Endothelial cell of umbilical vein (primary cell): ENCODE measurements around the gene ALDH7A1. TPM values are rescaled to one million over a fixed set of nuclear protein-coding genes. Genes with fewer than 3 reads are reported as not detected.

ENCODE experiments used
- BruUV-seq: library from RNA; stranded (reverse); fragments of 400-500 nt; replicated peaks from 2 replicates; lab custom pipeline; 2021; lab: Mats Ljungman, UMichigan
- CTCF ChIA-PET: fragments of 300-600, 350-600 bp; sonication (Branson Sonifier 250); formaldehyde crosslinking; loops from one replicate; lab custom pipeline; 2021; ENCODE audit warnings: antibody characterized with exemption, inconsistent platforms; lab: Charles Lee
- POLR2A ChIA-PET: fragments of 300-600, 350-600 bp; sonication (Branson Sonifier 250); formaldehyde crosslinking; loops from one replicate; lab custom pipeline; 2021; ENCODE audit warnings: antibody characterized with exemption, inconsistent platforms; lab: Charles Lee
- DNase-seq: peaks from one replicate; pipeline ENCODE4 v3.0.0-alpha.2; 2011; ENCODE audit warnings: low read depth, low spot score
- FAIRE-seq: peaks from 2 replicates; lab custom pipeline; 2011; peaks lifted over from hg19 to GRCh38; lab: Jason Lieb, UNC
- H2AFZ ChIP-seq: 2 replicates; pipeline ENCODE4 v1.6.0; 2012; ENCODE audit warnings: low read depth, low read length, control low read depth, inconsistent platforms
- H3K27ac ChIP-seq: 2 replicates; pipeline ENCODE4 v1.5.1; 2011; ENCODE audit warnings: low read depth, mild to moderate bottlenecking, control low read depth, low read length, moderate library complexity; ENCODE audit not compliant: insufficient read depth
- H3K27me3 ChIP-seq, 2 experiments: 2 replicates each; pipeline versions ENCODE4 v1.6.0 to v1.6.1; 2011; ENCODE audit warnings: low read length in 2 of 2, mixed read lengths in 1 of 2; ENCODE audit not compliant: control insufficient read depth in 2 of 2, insufficient read depth in 2 of 2
- H3K36me3 ChIP-seq, 2 experiments: 2 replicates in 1 of 2; 3 replicates in 1 of 2; pipeline ENCODE4 v1.5.1; 2011; ENCODE audit warnings: low read length in 2 of 2, mild to moderate bottlenecking in 1 of 2, moderate library complexity in 1 of 2; ENCODE audit not compliant: control insufficient read depth in 2 of 2, insufficient read depth in 2 of 2; ENCODE audit errors: extremely low read depth in 1 of 2
- H3K4me1 ChIP-seq: 3 replicates; pipeline ENCODE4 v1.5.1; 2011; ENCODE audit warnings: mild to moderate bottlenecking, low read length; ENCODE audit not compliant: control insufficient read depth, insufficient read depth; ENCODE audit errors: extremely low read depth
- H3K4me2 ChIP-seq: 2 replicates; pipeline ENCODE4 v1.6.1; 2011; ENCODE audit warnings: low read length, control low read depth, mixed read lengths; ENCODE audit not compliant: insufficient read depth
- H3K4me3 ChIP-seq, 3 experiments: fragments of 200-600 bp in 1 of 3; sonication (generic), shearing (Covaris generic) in 1 of 3; replicated peaks in 1 of 3; 2 replicates each; pipeline ENCODE4 v1.5.1; 2011 to 2016; ENCODE audit warnings: control low read depth in 3 of 3, low read length in 3 of 3, mild to moderate bottlenecking in 2 of 3, inconsistent platforms in 1 of 3, low read depth in 1 of 3, moderate library complexity in 1 of 3; ENCODE audit not compliant: insufficient read depth in 1 of 3
- H3K79me2 ChIP-seq: 2 replicates; pipeline ENCODE4 v1.6.0; 2012; ENCODE audit warnings: low read length, inconsistent platforms; ENCODE audit not compliant: control insufficient read depth, insufficient read depth
- H3K9ac ChIP-seq: replicated peaks from 2 replicates; pipeline ENCODE3; 2011; ENCODE audit warnings: low read length, control low read depth; ENCODE audit not compliant: insufficient read depth; ENCODE audit errors: extremely low read depth
- H3K9me1 ChIP-seq: replicated peaks from 3 replicates; pipeline ENCODE4 v1.6.0; 2011; ENCODE audit warnings: mild to moderate bottlenecking, low read length; ENCODE audit not compliant: control insufficient read depth, insufficient read depth; ENCODE audit errors: extremely low read depth
- H3K9me3 ChIP-seq: replicated peaks from 2 replicates; pipeline ENCODE4 v1.5.1; 2012; ENCODE audit warnings: low read length, inconsistent platforms; ENCODE audit not compliant: control insufficient read depth, insufficient read depth
- H4K20me1 ChIP-seq: replicated peaks from 2 replicates; pipeline ENCODE3; 2011; ENCODE audit warnings: mild to moderate bottlenecking, low read length; ENCODE audit not compliant: control insufficient read depth, insufficient read depth; ENCODE audit errors: extremely low read depth
- EZH2 ChIP-seq: IDR thresholded peaks from 2 replicates; pipeline ENCODE4 v1.6.1; 2012; ENCODE audit warnings: borderline replicate concordance, low read depth, mild to moderate bottlenecking, moderate library complexity, low read length, inconsistent platforms; ENCODE audit not compliant: severe bottlenecking
- FOS ChIP-seq: IDR thresholded peaks from 2 replicates; pipeline ENCODE4 v1.6.1; 2011; ENCODE audit warnings: mild to moderate bottlenecking, low read length, moderate library complexity, borderline replicate concordance; ENCODE audit not compliant: insufficient read depth
- GATA2 ChIP-seq: IDR thresholded peaks from 2 replicates; pipeline ENCODE4 v1.7.0; 2011; ENCODE audit warnings: low read depth, mild to moderate bottlenecking, moderate library complexity, mixed read lengths, low read length; ENCODE audit not compliant: insufficient read length, insufficient read depth
- JUN ChIP-seq: IDR thresholded peaks from 2 replicates; pipeline ENCODE4 v1.6.1; 2011; ENCODE audit warnings: borderline replicate concordance, low read depth; ENCODE audit not compliant: insufficient read length, insufficient read depth
- MAX ChIP-seq: IDR thresholded peaks from 2 replicates; pipeline ENCODE4 v1.6.1; 2011; ENCODE audit not compliant: insufficient read depth, insufficient read length
- POLR2A ChIP-seq: IDR thresholded peaks from 2 replicates; pipeline ENCODE4 v1.6.1; 2012; ENCODE audit warnings: low read depth, mild to moderate bottlenecking, control low read depth, low read length
- POLR2AphosphoS5 ChIP-seq: IDR thresholded peaks from 2 replicates; pipeline ENCODE4 v1.6.1; 2012; ENCODE audit warnings: low read depth, mild to moderate bottlenecking, control low read depth, low read length, moderate library complexity; ENCODE audit not compliant: insufficient read depth
- dilution Hi-C: fragments of 300-500 bp; cut with MboI; formaldehyde crosslinking; loops from one replicate; pipeline ENCODE4 v1.15.0; 2019; ENCODE audit warnings: low sequenced_read_pairs; ENCODE audit not compliant: extremely low pct_ligation_motif_present
- intact Hi-C: fragments of 100-400 bp; cut with micrococcal nuclease; formaldehyde crosslinking; loops from one replicate; pipeline ENCODE4 v1.10.0; 2022
- polyA plus RNA-seq, 4 experiments: library from polyadenylated mRNA; depleted of rRNA in 3 of 4; stranded (reverse) in 3 of 4; unstranded in 1 of 4; fragments of >200 nt; gene quantifications; 2 replicates each; pipeline versions ENCODE4 v1.2.1 to v1.2.3, GENCODE V29; 2011 to 2012; ENCODE audit warnings: missing spikeins in 1 of 4
- total RNA-seq: library from RNA; stranded (reverse); gene quantifications from 2 replicates; pipeline ENCODE4 v1.2.3, GENCODE V29; 2021
- TF ChIP-seq, protein P1 (sequence below), 2 donors: IDR thresholded peaks; 1 replicate in 1 of 2; 2 replicates in 1 of 2; pipeline ENCODE4 v1.5.1; 2011; ENCODE audit warnings: low read length in 2 of 2, mild to moderate bottlenecking in 2 of 2, moderate library complexity in 2 of 2, control low read depth in 1 of 2, inconsistent platforms in 1 of 2, low read depth in 1 of 2; ENCODE audit not compliant: insufficient read depth in 1 of 2; ENCODE audit errors: extremely low read depth in 1 of 2

Gene ALDH7A1
- total and polyA plus RNA-seq, 2 donors (not counting 3 experiments of a cell fraction or from before 2014, with no cell fraction given): 43.6 to 103 TPM

GRCh38 chr5:126552614-126553013 is 42.4 kb downstream of the ALDH7A1 start:
- H4K20me1 ChIP-seq: no peaks in the 10 kb centered on the region
- no peaks in the 10 kb centered on the region for H3K9me1 ChIP-seq
- no peaks in the 10 kb centered on the region for H3K9me3 ChIP-seq
- BruUV-seq: no TSS peak
- H3K36me3 ChIP-seq: peaks cover 7 to 18% of the 10 kb centered on the region in 2 experiments
- no peak overlapping the region for H3K4me2 ChIP-seq
- H3K4me3 ChIP-seq: no peak overlapping the region
- no peaks in the 10 kb centered on the region for H3K4me1 ChIP-seq
- ChIA-PET POLR2A (no interaction called here), CTCF (no interaction called here)
- dilution Hi-C loops: no loop called here
- intact Hi-C loops: no loop called here
- no peak overlapping the region for H3K27ac ChIP-seq
- no peak overlapping the region for H2AFZ ChIP-seq
- no peaks in the 10 kb centered on the region for H3K79me2 ChIP-seq
- TF ChIP-seq JUN (peak; percentile 15), MAX (no peak)
- no peaks in the 10 kb centered on the region for H3K27me3 ChIP-seq
- DNase-seq (no peak), FAIRE-seq (no peak)
- no peak overlapping the region for H3K9ac ChIP-seq

DNA sequence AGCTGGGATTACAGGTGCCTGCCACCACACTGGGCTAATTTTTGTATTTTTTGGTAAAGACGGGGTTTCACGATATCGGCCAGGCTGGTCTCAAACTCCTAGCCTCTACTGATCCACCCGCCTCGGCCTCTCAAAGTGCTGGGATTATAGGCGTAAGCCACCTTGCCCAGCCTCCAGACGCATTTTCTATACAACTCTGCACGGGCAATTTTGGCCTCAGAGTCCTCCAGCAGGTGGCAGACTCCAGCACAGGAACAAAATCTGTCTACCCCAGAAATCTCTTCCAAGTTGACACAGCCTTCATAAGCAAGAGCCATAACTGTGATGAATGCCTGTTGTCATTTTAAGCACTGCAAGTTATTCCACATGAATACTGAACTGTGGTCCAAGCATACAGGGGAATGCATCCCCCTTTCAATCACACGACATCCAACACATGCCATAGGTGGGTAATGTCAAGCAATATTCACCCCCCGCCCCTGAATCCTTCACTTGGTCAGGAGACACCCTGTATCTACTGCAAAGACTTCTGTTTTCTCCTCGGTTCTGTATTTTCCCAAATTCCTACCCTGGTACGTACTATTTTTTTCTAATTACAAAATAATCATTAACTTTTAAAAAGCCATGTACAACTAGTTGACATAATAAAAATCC is 50.8 kb downstream of the ALDH7A1 start:
- DNase-seq (peak; percentile 53), FAIRE-seq (peak; percentile 73)
- H3K9me1 ChIP-seq: no peaks in the 10 kb centered on the region
- CTCF ChIA-PET: interaction anchor here (1.0 to 7.6 kb wide), 12 partner anchors 16 to 949 kb away, joined by 3 to 84 read pairs (median 4); partner anchors contain the start of genes ALDH7A1 and PHAX
- dilution Hi-C loops (loop anchor here (25.0 kb wide), 1 partner anchor 207 kb away; no protein-coding TSS in a partner anchor), intact Hi-C loops (loop anchor here (1.0 kb wide), 2 partner anchors 51 to 56 kb away; partner anchors contain the start of genes ALDH7A1 and PHAX)
- no peaks in the 10 kb centered on the region for H3K79me2 ChIP-seq
- H3K9me3 ChIP-seq: no peaks in the 10 kb centered on the region
- H3K9ac ChIP-seq: no peak overlapping the region
- no peak overlapping the region for H3K4me2 ChIP-seq
- no peak overlapping the region for H3K27ac ChIP-seq
- no peak overlapping the region for H3K4me3 ChIP-seq
- H3K4me1 ChIP-seq: no peaks in the 10 kb centered on the region
- POLR2A ChIA-PET: no interaction called here
- H2AFZ ChIP-seq: no peak overlapping the region
- TF ChIP-seq EZH2 (no peak), FOS (no peak), JUN (no peak), POLR2AphosphoS5 (no peak), POLR2A (no peak), GATA2 (no peak), MAX (no peak)
- TF ChIP-seq, protein P1, sequence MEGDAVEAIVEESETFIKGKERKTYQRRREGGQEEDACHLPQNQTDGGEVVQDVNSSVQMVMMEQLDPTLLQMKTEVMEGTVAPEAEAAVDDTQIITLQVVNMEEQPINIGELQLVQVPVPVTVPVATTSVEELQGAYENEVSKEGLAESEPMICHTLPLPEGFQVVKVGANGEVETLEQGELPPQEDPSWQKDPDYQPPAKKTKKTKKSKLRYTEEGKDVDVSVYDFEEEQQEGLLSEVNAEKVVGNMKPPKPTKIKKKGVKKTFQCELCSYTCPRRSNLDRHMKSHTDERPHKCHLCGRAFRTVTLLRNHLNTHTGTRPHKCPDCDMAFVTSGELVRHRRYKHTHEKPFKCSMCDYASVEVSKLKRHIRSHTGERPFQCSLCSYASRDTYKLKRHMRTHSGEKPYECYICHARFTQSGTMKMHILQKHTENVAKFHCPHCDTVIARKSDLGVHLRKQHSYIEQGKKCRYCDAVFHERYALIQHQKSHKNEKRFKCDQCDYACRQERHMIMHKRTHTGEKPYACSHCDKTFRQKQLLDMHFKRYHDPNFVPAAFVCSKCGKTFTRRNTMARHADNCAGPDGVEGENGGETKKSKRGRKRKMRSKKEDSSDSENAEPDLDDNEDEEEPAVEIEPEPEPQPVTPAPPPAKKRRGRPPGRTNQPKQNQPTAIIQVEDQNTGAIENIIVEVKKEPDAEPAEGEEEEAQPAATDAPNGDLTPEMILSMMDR (IDR thresholded peaks at IDR 0.05; ENCODE audit: extremely low read depth in 1 of 2, insufficient read depth in 1 of 2, low read depth in 1 of 2, low read length in 2 of 2): peak; percentile 46 to 66
- BruUV-seq: no TSS peak
- no peaks in the 10 kb centered on the region for H3K27me3 ChIP-seq
- H3K36me3 ChIP-seq: peaks cover 0 to 14% of the 10 kb centered on the region in 2 experiments
- H4K20me1 ChIP-seq: no peaks in the 10 kb centered on the region
